Upper lobe of left lung (tissue), 6 donors: ENCODE results near the gene CHAD. TPM values are rescaled to one million over a fixed set of nuclear protein-coding genes. Genes with fewer than 3 reads are reported as not detected.
"Not testable (repeated sequence)": the region's sequence is repeated elsewhere in the genome, so short reads cannot be mapped to it uniquely, and the experiment has no call there.

Experiments used
- ATAC-seq, 2 donors: fragments of 200-7000 bp; cut with Tn5 transposase; one replicate each; pipeline ENCODE4 v1.9.1; 2022; ENCODE audit warnings: mild to moderate bottlenecking in 2 of 2, moderate library complexity in 2 of 2; ENCODE audit not compliant: low FRiP score in 2 of 2
- DNase-seq, 2 donors: peaks; one replicate each; pipeline ENCODE4 v3.0.0-alpha.2; 2019 to 2020
- H3K27ac ChIP-seq, 4 donors: fragments of 200-600 bp; sonication (generic); one replicate each; pipeline ENCODE4 v1.5.1; 2016 to 2019
- H3K27me3 ChIP-seq, 4 donors: fragments of 200-600 bp; sonication (generic); one replicate each; pipeline ENCODE4 v1.5.1; 2017 to 2019
- H3K36me3 ChIP-seq, 4 donors: fragments of 200-600 bp; sonication (generic); one replicate each; pipeline ENCODE4 v1.5.1; 2016 to 2019
- H3K4me1 ChIP-seq, 4 donors: fragments of 200-600 bp; sonication (generic); one replicate each; pipeline ENCODE4 v1.5.1; 2018 to 2019
- H3K4me3 ChIP-seq, 4 donors: fragments of 200-600 bp; sonication (generic); one replicate each; pipeline ENCODE4 v1.5.1; 2017 to 2019; ENCODE audit warnings: mild to moderate bottlenecking in 2 of 4, moderate library complexity in 1 of 4
- H3K9me3 ChIP-seq, 4 donors: fragments of 200-600 bp; sonication (generic); one replicate each; pipeline ENCODE4 v1.5.1; 2018 to 2019
- EP300 ChIP-seq, 4 donors: sonication (generic); formaldehyde crosslinking; IDR thresholded peaks; one replicate each; pipeline ENCODE4 v1.5.1; 2017; ENCODE audit warnings: antibody characterized with exemption in 4 of 4, control low read depth in 2 of 4
- POLR2A ChIP-seq, 4 donors: fragments of 450-650 bp; IDR thresholded peaks; one replicate each; pipeline ENCODE4 v1.5.1; 2016 to 2017; ENCODE audit warnings: antibody characterized with exemption in 4 of 4, mild to moderate bottlenecking in 2 of 4
- POLR2AphosphoS5 ChIP-seq, 2 donors: sonication (generic); formaldehyde crosslinking; IDR thresholded peaks; one replicate each; pipeline ENCODE4 v1.5.1; 2017; ENCODE audit warnings: antibody characterized with exemption in 2 of 2
- WGBS, 2 donors: methylation state at CpG; one replicate each; pipeline ENCODE4 v1.1.5; 2017 to 2018; 5-methylcytosine and 5-hydroxymethylcytosine counted together
- total RNA-seq, 6 donors: library from RNA; depleted of rRNA in 4 of 6; stranded (reverse); fragments of >200 nt in 4 of 6; gene quantifications; one replicate each; pipeline versions ENCODE4 v1.1.0 to v1.2.1, GENCODE V29; 2016 to 2021
- TF ChIP-seq, protein P1 (sequence below), 6 experiments: fragments of 450-650 bp in 4 of 6; fragments of 200-600 bp in 2 of 6; sonication (generic) in 2 of 6; IDR thresholded peaks; one replicate each; pipeline ENCODE4 v1.5.1; 2016 to 2019; ENCODE audit warnings: antibody characterized with exemption in 6 of 6
- donor health status: DM: no; HTN: no; CAD: no; lungs with moderate emphysema.
- donor health status: DM: no; HTN: yes; CAD: no; lungs with severe emphysema.

CHAD gene
- total RNA-seq, 6 donors from 2014 or later = 0.13 to 0.30 (median 0.21) TPM; not detected in 2

DNA sequence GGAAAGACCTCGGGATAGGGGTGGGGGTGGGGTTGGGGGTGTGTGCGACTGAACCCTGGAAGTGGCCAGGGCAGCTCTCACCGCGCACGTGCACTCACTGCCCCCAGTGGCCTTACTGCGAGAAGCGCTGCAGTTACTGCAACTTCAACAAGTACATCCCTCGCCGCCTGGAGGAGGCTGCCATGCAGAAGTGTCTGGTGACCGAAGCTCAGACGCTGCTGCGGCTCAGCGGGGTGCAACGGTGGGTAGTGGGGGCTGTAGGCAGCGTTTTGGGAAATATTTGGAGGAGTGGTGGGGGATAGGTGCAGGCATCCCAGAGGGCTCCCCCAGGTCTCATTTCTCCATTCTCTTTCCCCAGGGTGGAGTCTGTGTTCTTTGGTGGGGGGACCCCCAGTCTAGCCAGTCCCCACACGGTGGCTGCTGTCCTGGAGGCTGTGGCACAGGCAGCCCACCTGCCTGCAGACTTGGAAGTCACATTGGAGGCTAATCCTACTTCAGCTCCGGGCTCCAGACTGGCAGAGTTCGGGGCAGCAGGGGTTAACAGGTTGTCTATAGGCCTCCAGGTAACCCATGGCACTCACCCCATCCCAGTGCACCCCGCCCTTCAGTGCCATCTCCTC lies 11.0 kb upstream of the CHAD start:
- Histone ChIP-seq H3K27me3 (no peaks in the 10 kb centered on the region), H3K4me3 (peak overlapping the region; percentile 66 to 79 (median 77)), H3K4me1 (peaks cover 16 to 36% (median 22%) of the 10 kb centered on the region in 4 donors), H3K9me3 (no peaks in the 10 kb centered on the region), H3K36me3 (peaks cover 0 to 22% (median 16%) of the 10 kb centered on the region in 4 donors), H3K27ac (peak overlapping the region; percentile 85 to 90 (median 86))
- ATAC-seq (peak; percentile 76 to 80), DNase-seq (peak; percentile 86 to 88)
- 17% methylated on average over 19 of the region's 19 CpGs; no CpG with 5 or more reads in 1 of the 2 donors for WGBS, 2 donors
- TF ChIP-seq POLR2A (IDR thresholded peaks at IDR 0.05) = no peak
- TF ChIP-seq, protein P1, sequence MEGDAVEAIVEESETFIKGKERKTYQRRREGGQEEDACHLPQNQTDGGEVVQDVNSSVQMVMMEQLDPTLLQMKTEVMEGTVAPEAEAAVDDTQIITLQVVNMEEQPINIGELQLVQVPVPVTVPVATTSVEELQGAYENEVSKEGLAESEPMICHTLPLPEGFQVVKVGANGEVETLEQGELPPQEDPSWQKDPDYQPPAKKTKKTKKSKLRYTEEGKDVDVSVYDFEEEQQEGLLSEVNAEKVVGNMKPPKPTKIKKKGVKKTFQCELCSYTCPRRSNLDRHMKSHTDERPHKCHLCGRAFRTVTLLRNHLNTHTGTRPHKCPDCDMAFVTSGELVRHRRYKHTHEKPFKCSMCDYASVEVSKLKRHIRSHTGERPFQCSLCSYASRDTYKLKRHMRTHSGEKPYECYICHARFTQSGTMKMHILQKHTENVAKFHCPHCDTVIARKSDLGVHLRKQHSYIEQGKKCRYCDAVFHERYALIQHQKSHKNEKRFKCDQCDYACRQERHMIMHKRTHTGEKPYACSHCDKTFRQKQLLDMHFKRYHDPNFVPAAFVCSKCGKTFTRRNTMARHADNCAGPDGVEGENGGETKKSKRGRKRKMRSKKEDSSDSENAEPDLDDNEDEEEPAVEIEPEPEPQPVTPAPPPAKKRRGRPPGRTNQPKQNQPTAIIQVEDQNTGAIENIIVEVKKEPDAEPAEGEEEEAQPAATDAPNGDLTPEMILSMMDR (IDR thresholded peaks at IDR 0.05) = peak; percentile 32 to 60 (median 48)

DNA sequence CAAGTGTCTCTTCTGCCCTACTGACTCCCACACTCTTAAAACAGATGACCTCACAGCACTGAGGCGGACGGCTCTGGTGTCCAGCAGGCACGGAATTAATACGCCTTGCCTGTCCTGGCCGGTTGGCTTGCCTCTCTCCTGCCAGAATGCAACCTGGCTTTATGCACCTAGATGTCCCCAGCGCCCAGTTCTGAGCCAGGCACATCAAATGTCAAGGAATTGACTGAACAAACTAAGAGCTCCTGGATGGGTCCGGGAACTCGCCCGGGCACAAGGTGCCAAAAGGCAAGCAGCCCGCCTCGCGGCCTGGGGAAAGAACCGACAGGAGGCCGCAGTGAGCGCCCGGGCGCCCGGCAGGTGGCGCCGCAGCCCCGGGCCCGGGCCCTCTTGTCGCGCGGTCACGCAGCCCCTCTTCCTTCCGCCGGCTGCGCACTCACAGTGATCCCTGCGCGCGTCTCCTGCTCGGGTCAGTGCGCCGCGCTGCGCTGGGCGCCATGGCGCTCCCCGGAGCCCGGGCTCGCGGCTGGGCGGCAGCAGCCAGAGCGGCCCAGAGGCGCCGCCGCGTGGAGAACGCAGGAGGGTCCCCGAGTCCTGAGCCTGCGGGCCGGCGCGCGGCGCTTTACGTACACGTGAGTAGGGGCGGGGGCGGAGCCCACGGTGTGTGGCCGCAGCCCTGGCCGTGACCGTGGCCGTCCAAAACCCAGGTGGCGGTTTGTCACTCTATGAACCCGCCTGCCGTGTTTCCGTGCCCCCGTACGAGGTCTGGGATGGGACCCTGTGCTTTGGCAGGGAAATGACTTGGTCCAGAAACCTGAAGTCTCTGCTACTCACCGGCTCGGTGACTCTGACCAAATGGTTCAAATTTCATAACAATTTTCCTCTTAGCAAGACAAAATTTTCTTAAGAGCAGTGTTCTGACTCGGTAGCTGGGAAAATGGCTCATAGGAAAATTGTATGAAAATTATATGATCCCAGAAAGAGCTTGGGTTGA lies 10.0 kb upstream of the CHAD start, which contains the start of gene RSAD1:
Gene RSAD1, plus strand, starts transcription at position 470 of the 991 bp plus-strand sequence. Its CDS starts 25 bp downstream, at position 495.
- Histone ChIP-seq H3K9me3 (no peaks in the 10 kb centered on the region), H3K36me3 (peaks cover 0 to 21% (median 8%) of the 10 kb centered on the region in 4 donors), H3K4me3 (peak within 1 kb of the TSS; percentile 66 to 79 (median 77)), H3K27me3 (no peaks in the 10 kb centered on the region), H3K27ac (peak within 1 kb of the TSS; percentile 85 to 90 (median 86)), H3K4me1 (peaks cover 16 to 36% (median 22%) of the 10 kb centered on the region in 4 donors)
- TF ChIP-seq, protein P1 (IDR thresholded peaks at IDR 0.05) = peak; percentile 83 to 98 (median 96)
- TF ChIP-seq EP300 (IDR thresholded peaks at IDR 0.05) (no peak), POLR2A (IDR thresholded peaks at IDR 0.05) (peak in 3 of 4 donors; percentile 36 to 92 (median 85)), POLR2AphosphoS5 (IDR thresholded peaks at IDR 0.05) (peak; percentile 50 to 88)
- WGBS, 2 donors = 0 to 5% methylated on average over 4 to 30 of the region's 75 CpGs
- ATAC-seq = peak; percentile 92 to 94
- DNase-seq = peak; percentile 90 to 97

DNA sequence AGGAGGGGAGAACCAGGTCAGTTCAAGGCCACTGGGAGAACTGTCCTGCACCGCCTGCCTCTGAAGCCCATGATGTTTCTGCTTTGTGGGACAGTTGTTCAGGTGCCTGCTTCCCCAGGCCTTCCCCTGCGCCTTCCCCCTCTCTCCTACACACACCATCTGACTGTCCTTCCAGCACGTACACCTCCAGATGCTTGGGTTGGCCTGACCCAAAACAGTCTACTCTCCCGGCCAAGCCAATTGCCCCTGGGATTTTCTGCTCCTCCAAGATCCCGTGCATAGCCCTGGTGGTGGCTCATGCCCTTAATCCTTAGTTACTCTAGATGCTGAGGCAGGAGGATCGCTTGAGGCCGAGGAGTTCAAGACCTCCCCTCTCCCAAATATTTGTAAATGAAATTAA lies 9.3 kb upstream of the CHAD start:
- Histone ChIP-seq H3K9me3 (no peaks in the 10 kb centered on the region), H3K4me1 (peaks cover 16 to 36% (median 22%) of the 10 kb centered on the region in 4 donors), H3K36me3 (peaks cover 0 to 17% (median 7%) of the 10 kb centered on the region in 4 donors), H3K27me3 (no peaks in the 10 kb centered on the region), H3K27ac (peak overlapping the region; percentile 85 to 90 (median 86)), H3K4me3 (peak overlapping the region in 3 of 4 donors; percentile 66 to 78 (median 76))
- no peak for ATAC-seq
- TF ChIP-seq EP300 (IDR thresholded peaks at IDR 0.05) (no peak), POLR2A (IDR thresholded peaks at IDR 0.05) (no peak), POLR2AphosphoS5 (IDR thresholded peaks at IDR 0.05) (no peak)
- TF ChIP-seq, protein P1 (IDR thresholded peaks at IDR 0.05) = no peak
- DNase-seq = no peak
- 87 to 88% methylated on average over 7 of the region's 7 CpGs for WGBS, 2 donors

DNA sequence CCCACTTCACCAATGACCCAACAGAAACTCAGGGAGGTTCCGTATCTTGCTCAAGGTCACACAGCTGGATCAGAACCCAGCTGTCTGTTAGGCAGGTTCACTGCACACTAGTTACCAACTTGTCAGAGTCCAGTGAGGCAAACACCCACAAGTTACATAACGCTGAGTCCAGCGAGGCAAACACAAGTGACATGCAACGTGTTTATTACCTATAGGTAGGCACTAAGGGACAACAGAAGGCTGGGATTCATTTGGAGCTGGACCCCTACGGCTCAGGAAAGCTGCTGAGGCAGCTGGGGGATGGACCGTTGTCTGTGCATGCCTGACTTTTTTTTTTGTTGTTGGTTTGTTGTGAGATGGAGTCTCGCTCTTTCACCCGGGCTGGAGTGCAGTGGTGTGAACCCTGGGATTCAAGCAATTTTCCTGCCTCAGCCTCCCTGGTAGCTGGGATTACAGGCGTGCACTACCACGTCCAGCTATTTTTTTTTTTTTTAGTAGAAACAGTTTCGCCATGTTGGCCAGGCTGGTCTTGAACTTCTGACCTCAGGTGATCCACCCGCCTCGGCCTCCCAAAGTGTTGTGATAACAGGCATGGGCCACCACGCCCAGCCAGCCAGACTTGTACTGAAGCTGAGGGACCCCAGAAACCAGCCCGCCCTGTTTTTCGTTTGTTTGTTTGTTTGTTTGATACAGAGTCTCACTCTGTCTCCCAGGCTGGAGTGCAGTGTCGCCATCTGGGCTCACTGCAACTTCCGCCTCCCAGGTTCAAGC lies 8.1 kb upstream of the CHAD start:
- TF ChIP-seq, protein P1 (IDR thresholded peaks at IDR 0.05) = no peak
- no peak for TF ChIP-seq POLR2AphosphoS5 (IDR thresholded peaks at IDR 0.05)
- Histone ChIP-seq H3K36me3 (peaks cover 0 to 19% (median 8%) of the 10 kb centered on the region in 4 donors), H3K4me3 (no peak overlapping the region), H3K27ac (no peak overlapping the region), H3K27me3 (no peaks in the 10 kb centered on the region), H3K9me3 (no peaks in the 10 kb centered on the region), H3K4me1 (peaks cover 13 to 26% (median 17%) of the 10 kb centered on the region in 4 donors)
- ATAC-seq (no peak), DNase-seq (no peak)
- 86% methylated on average over 18 of the region's 18 CpGs for WGBS, 2 donors

DNA sequence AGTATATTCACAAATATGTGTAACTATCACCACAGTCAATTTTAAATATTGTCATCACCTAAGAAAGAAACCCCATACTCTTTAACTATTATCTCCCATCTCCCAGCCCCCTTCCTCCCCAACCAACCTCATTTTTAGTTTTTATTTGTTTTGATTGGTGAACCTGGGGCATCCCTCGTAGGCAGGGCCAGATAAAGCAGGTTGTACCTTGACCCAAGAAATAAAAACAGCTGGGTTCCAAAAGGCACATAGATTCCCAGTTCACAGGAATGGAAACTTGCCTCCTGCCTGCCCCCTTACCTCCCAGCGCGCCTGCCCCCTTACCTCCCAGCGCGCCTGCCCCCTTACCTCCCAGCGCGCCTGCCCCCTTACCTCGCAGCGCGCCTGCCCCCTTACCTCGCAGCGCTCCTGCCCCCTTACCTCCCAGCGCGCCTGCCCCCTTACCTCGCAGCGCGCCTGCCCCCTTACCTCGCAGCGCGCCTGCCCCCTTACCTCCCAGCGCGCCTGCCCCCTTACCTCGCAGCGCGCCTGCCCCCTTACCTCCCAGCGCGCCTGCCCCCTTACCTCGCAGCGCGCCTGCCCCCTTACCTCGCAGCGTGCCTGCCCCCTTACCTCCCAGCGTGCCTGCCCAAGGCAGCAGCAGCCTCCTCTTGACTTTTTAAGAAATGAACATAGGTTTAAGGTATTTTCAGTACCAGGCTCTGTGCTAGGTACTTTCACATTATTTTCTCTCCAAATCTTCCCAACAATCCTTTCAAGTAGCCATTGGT lies 7.3 kb upstream of the CHAD start:
- ATAC-seq = not testable (repeated sequence)

More for the DNA sequence above, 7.3 kb upstream of the CHAD start:
- not testable (repeated sequence) for H3K27ac ChIP-seq, H3K27me3 ChIP-seq, H3K4me3 ChIP-seq, DNase-seq, H3K9me3 ChIP-seq
- 49 to 66% methylated on average over 23 to 28 of the region's 33 CpGs for WGBS, 2 donors
- Histone ChIP-seq H3K4me1 (peaks cover 12 to 26% (median 14%) of the 10 kb centered on the region in 4 donors), H3K36me3 (peaks cover 0 to 27% (median 12%) of the 10 kb centered on the region in 4 donors)
